ENCODE results near the gene CDK10. TPM values are rescaled to one million over a fixed set of nuclear protein-coding genes. Genes with fewer than 3 reads are reported as not detected.

CDK10 gene
- total RNA-seq, 3 donors from 2014 or later (not counting 1 experiment from before 2014, with no cell fraction given) = 102 to 123 (median 114) TPM

DNA sequence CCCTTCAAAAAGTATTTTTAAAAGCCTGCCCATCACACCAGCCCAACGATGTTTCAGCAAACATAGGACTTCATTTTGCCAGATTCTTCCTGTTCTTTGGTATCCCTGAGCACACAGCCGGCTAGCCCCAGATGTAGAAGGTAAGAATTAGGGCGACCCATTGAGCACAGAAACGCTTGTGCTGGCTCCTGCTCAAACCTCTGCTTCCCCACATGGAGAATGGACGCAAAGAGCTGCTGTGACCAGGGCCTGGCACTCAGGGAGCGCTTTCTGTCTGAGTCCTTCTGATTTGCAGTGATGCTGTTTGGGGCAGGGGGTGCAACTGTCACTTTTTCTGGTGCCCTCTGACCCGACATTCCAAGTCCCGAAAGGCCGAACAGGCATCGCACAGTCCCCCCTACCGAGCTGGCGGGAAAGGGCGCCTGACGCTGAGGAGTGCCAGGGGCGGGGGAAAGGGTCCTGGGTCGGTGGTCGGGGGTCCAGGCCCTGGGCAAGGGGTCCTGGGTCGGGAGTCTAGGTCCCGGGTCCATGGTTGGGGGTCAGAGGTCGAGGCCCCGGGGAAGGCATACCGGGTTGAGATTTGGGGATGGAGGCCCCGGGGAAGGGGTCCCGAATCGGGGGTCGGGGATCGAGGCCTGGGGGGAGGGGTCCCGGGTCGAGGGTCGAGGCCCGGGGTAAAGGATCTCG, 29.9 kb upstream of the CDK10 start:
- WGBS (ENCODE audit: insufficient coverage) = 44% methylated on average over 32 of the region's 32 CpGs
- H3K4me1 ChIP-seq (ENCODE audit: control insufficient read depth, insufficient read depth, low read length) = peaks cover 42% of the 10 kb centered on the region
- H3K27ac ChIP-seq (ENCODE audit: low read length) = peak overlapping the region; percentile 68
- H3K36me3 ChIP-seq (ENCODE audit: control insufficient read depth, insufficient read depth, low read length) = peaks cover 10% of the 10 kb centered on the region
- intact Hi-C loops (cut with micrococcal nuclease) = loop anchor here (10.0 kb wide), 1 partner anchor 92 kb away; the partner anchor contains the start of gene RPL13
- Mint-ChIP-seq H3K36me3 (no peaks in the 10 kb centered on the region), H3K27me3 (ENCODE audit: low read depth in 2 of 2) (no peaks in the 10 kb centered on the region), H3K9me3 (no peaks in the 10 kb centered on the region), H3K4me3 (peak overlapping the region; percentile 91), H3K4me1 (peaks cover 27 to 37% of the 10 kb centered on the region in 2 donors), H3K27ac (peak overlapping the region; percentile 76 to 83)
- no peaks in the 10 kb centered on the region for H3K27me3 ChIP-seq (ENCODE audit: control insufficient read depth, insufficient read depth, low read length)
- no peaks in the 10 kb centered on the region for H3K9me3 ChIP-seq (ENCODE audit: control insufficient read depth, insufficient read depth, low read length)
- ATAC-seq = no peak
- TF ChIP-seq, protein P1, sequence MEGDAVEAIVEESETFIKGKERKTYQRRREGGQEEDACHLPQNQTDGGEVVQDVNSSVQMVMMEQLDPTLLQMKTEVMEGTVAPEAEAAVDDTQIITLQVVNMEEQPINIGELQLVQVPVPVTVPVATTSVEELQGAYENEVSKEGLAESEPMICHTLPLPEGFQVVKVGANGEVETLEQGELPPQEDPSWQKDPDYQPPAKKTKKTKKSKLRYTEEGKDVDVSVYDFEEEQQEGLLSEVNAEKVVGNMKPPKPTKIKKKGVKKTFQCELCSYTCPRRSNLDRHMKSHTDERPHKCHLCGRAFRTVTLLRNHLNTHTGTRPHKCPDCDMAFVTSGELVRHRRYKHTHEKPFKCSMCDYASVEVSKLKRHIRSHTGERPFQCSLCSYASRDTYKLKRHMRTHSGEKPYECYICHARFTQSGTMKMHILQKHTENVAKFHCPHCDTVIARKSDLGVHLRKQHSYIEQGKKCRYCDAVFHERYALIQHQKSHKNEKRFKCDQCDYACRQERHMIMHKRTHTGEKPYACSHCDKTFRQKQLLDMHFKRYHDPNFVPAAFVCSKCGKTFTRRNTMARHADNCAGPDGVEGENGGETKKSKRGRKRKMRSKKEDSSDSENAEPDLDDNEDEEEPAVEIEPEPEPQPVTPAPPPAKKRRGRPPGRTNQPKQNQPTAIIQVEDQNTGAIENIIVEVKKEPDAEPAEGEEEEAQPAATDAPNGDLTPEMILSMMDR (IDR thresholded peaks at IDR 0.05) = no peak
- DNase-seq = no peak
- peak overlapping the region; percentile 78 for H3K4me3 ChIP-seq (ENCODE audit: low read length)

DNA sequence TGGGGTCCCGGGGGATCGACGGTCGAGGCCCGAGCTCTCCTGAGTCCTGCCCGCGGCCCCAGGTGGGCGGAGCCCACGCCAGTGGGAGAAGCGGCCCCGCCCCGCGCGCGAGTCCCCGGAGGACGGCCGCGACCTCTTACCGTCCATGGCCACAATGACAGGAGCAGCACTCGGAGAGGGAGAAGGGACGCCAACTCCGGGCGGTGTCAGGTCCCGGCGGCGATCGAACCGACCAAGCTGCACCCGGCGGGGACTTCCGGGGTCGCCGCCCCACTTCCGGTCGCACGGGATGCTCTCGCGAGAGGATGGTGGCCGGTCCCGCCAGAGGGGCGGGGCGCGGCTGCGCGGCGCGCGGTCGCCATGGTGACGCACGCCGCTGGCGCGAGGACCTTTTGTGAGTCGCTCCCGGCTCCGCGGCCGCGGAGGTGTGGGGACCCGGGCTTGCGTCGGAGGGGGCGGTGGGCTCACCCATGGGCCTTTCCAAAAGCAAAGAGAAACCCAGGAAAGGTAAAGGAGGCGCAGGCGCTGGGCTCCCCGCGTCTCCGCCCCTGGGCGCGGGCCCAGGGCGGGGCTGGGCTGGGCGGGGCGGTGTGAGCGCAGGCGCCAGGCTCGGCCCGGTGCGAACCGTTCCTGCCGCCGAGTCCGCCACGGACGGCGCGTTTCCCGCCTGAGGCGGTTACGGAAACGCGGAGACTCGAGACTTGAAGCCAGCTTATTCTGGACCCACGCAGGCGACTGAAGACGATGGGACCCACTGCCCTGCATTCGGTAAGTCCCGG, 28.9 kb upstream of the CDK10 start, which contains the start of the genes CHMP1A and SPATA33:
Gene CHMP1A, minus strand, starts transcription at position 267 of the 779 bp plus-strand sequence. Its CDS starts 120 bp downstream, at position 147.
Gene SPATA33, plus strand, starts transcription at position 395 of the 779 bp plus-strand sequence. Its CDS starts 76 bp downstream, at position 471.
- ATAC-seq (peak; percentile 90 to 96 (median 92)), DNase-seq (peak; percentile 93 to 97)
- Histone ChIP-seq H3K36me3 (ENCODE audit: control insufficient read depth, insufficient read depth, low read length) (peaks cover 5% of the 10 kb centered on the region), H3K4me1 (ENCODE audit: control insufficient read depth, insufficient read depth, low read length) (peaks cover 38% of the 10 kb centered on the region), H3K27ac (ENCODE audit: low read length) (peak within 1 kb of the TSS; percentile 68), H3K27me3 (ENCODE audit: control insufficient read depth, insufficient read depth, low read length) (no peaks in the 10 kb centered on the region), H3K9me3 (ENCODE audit: control insufficient read depth, insufficient read depth, low read length) (no peaks in the 10 kb centered on the region), H3K4me3 (ENCODE audit: low read length) (peak within 1 kb of the TSS; percentile 78)
- H3K27ac Mint-ChIP-seq = peak within 1 kb of the TSS; percentile 82 to 83
- no peaks in the 10 kb centered on the region for H3K36me3 Mint-ChIP-seq
- peaks cover 27 to 37% of the 10 kb centered on the region in 2 donors for H3K4me1 Mint-ChIP-seq
- peak within 1 kb of the TSS; percentile 91 for H3K4me3 Mint-ChIP-seq
- H3K9me3 Mint-ChIP-seq = no peaks in the 10 kb centered on the region
- TF ChIP-seq, protein P1 (IDR thresholded peaks at IDR 0.05) = no peak
- WGBS (ENCODE audit: insufficient coverage) = under 1% methylated on average over 99 of the region's 99 CpGs
- no peaks in the 10 kb centered on the region for H3K27me3 Mint-ChIP-seq (ENCODE audit: low read depth in 2 of 2)
- intact Hi-C loops (cut with micrococcal nuclease) = loop anchor here (10.0 kb wide), 1 partner anchor 93 kb away; the partner anchor contains the start of gene RPL13

DNA sequence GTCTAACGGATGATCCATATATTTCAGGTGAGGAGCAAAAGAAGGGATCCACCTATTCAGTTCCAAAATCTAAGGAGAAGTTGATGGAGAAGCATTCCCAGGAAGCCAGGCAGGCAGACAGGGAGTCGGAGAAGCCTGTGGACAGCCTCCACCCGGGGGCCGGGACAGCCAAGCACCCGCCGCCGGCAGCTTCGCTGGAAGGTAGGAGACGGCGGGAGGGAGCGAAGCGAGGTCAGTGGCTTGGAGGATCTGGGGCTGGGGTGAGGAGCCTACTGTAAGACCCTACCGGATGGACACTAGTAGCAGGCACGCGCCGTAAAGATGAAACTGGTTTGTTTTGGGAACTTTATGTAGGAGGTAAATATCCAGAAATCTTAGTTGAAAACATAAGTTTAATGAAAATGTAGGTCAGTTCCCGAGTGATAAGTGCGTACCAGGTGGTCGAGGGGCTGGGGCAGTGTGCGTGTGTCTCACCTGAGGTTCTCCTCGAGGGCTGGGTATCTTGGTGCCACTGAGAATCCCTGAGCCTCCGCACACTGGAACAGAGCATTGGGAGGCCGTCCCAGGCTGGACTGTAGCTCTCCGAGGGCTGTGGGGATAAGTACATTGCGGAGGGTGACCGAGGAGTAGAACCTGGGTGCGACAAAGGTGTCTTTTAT, 28.1 kb upstream of the CDK10 start:
- DNase-seq (peak in 1 of 2 donors; percentile 6), ATAC-seq (no peak)
- TF ChIP-seq, protein P1 (IDR thresholded peaks at IDR 0.05) = no peak
- WGBS (ENCODE audit: insufficient coverage) = 28% methylated on average over 27 of the region's 27 CpGs
- intact Hi-C loops (cut with micrococcal nuclease) = loop anchor here (10.0 kb wide), 1 partner anchor 94 kb away; the partner anchor contains the start of gene RPL13
- Mint-ChIP-seq H3K36me3 (no peaks in the 10 kb centered on the region), H3K27me3 (ENCODE audit: low read depth in 2 of 2) (no peaks in the 10 kb centered on the region), H3K9me3 (no peaks in the 10 kb centered on the region), H3K4me1 (peaks cover 27 to 37% of the 10 kb centered on the region in 2 donors), H3K27ac (peak overlapping the region; percentile 82 to 83), H3K4me3 (peak overlapping the region; percentile 91)
- Histone ChIP-seq H3K27ac (ENCODE audit: low read length) (peak overlapping the region; percentile 58), H3K9me3 (ENCODE audit: control insufficient read depth, insufficient read depth, low read length) (no peaks in the 10 kb centered on the region), H3K27me3 (ENCODE audit: control insufficient read depth, insufficient read depth, low read length) (no peaks in the 10 kb centered on the region), H3K36me3 (ENCODE audit: control insufficient read depth, insufficient read depth, low read length) (peaks cover 3% of the 10 kb centered on the region), H3K4me3 (ENCODE audit: low read length) (peak overlapping the region; percentile 78), H3K4me1 (ENCODE audit: control insufficient read depth, insufficient read depth, low read length) (peaks cover 38% of the 10 kb centered on the region)

All from natural killer cell (primary cell).